ENCODE data around the gene SPIN4. TPM values are rescaled to one million over a fixed set of nuclear protein-coding genes. Genes with fewer than 3 reads are reported as not detected.

Gene SPIN4
- total and polyA plus RNA-seq, 2 of the 8 experiments (the other 6 are each of a cell fraction or from before 2014, with no cell fraction given) = 8.0 to 11.8 TPM

- no peak for TF ChIP-seq RFX5 (IDR thresholded peaks at IDR 0.05; ENCODE audit: borderline replicate concordance, low read depth, low read length)
- no peak for TF ChIP-seq SAP30 (IDR thresholded peaks at IDR 0.05; ENCODE audit: insufficient read depth, insufficient replicate concordance, low read length)
- no peak for TF ChIP-seq SIRT6 (IDR thresholded peaks at IDR 0.05; ENCODE audit: low read length)
- peak; percentile 73 for TF ChIP-seq ASH2L (IDR thresholded peaks at IDR 0.05; ENCODE audit: low read length)
- TF ChIP-seq CHD2 (IDR thresholded peaks at IDR 0.05; ENCODE audit: low read length) = no peak
- no peak for TF ChIP-seq SIX5 (IDR thresholded peaks at IDR 0.05; ENCODE audit: low read depth, low read length)
- TF ChIP-seq YY1 (IDR thresholded peaks at IDR 0.05; ENCODE audit: low read depth, low read length) = no peak
- TF ChIP-seq CBX8 (IDR thresholded peaks at IDR 0.05; ENCODE audit: borderline replicate concordance, low read depth, low read length) = no peak
- TF ChIP-seq JUND (IDR thresholded peaks at IDR 0.05; ENCODE audit: low read length) = no peak
- no peak for TF ChIP-seq GABPA (IDR thresholded peaks at IDR 0.05; ENCODE audit: borderline replicate concordance, insufficient read depth, low read length)
- TF ChIP-seq CEBPB (IDR thresholded peaks at IDR 0.05; ENCODE audit: low read depth, low read length) = no peak
- peak; percentile 48; the same call in 1 of the 2 replicates for TF ChIP-seq MAX (IDR thresholded peaks at IDR 0.05)
- TF ChIP-seq CHD1 (IDR thresholded peaks at IDR 0.05; ENCODE audit: low read depth, low read length) = no peak
- no peak for TF ChIP-seq RXRA (IDR thresholded peaks at IDR 0.05; ENCODE audit: insufficient read depth, low read depth, low read length)
- no peak for TF ChIP-seq SP2 (IDR thresholded peaks at IDR 0.05; ENCODE audit: low read length)
- no peak for TF ChIP-seq FOSL1 (IDR thresholded peaks at IDR 0.05; ENCODE audit: insufficient read depth, low read depth, low read length)
- TF ChIP-seq ZNF274 (IDR thresholded peaks at IDR 0.05; ENCODE audit: borderline replicate concordance, extremely low read depth, low read length) = no peak
- TF ChIP-seq SUZ12 (IDR thresholded peaks at IDR 0.05; ENCODE audit: low read length) = no peak
- TF ChIP-seq CTBP2 (IDR thresholded peaks at IDR 0.05; ENCODE audit: borderline replicate concordance, insufficient read depth, insufficient read length, low read length) = no peak
- TF ChIP-seq KDM1A (IDR thresholded peaks at IDR 0.05; ENCODE audit: borderline replicate concordance, low read length) = no peak
- no peak for TF ChIP-seq SRF (IDR thresholded peaks at IDR 0.05; ENCODE audit: low read depth, low read length)
- no peak for TF ChIP-seq TEAD4 (IDR thresholded peaks at IDR 0.05; ENCODE audit: low read depth, low read length)
- TF ChIP-seq RBBP5 (IDR thresholded peaks at IDR 0.05; ENCODE audit: borderline replicate concordance, low read depth, low read length) = no peak
These were observed at the start of gene SPIN4 (continued) for GRCh38 chrX:63350941-63351616.

Measured in H1 (cell line).